ENCODE measurements around the gene PPP6R3.

- TF ChIP-seq CTCF (IDR thresholded peaks at IDR 0.05) (no peak), POLR2A (IDR thresholded peaks at IDR 0.05) (no peak)
Measured at GRCh38 chr11:68532727-68533369, 72.3 kb downstream of the PPP6R3 start.

All from heart left ventricle (tissue), 13 donors.